ENCODE measurements around the gene NMNAT2. TPM values are rescaled to one million over a fixed set of nuclear protein-coding genes. Genes with fewer than 3 reads are reported as not detected.

The NMNAT2 gene
- total and polyA plus RNA-seq, 2 of the 4 experiments (the other 2 are of a cell fraction): 0.36 to 2.4 TPM

DNA sequence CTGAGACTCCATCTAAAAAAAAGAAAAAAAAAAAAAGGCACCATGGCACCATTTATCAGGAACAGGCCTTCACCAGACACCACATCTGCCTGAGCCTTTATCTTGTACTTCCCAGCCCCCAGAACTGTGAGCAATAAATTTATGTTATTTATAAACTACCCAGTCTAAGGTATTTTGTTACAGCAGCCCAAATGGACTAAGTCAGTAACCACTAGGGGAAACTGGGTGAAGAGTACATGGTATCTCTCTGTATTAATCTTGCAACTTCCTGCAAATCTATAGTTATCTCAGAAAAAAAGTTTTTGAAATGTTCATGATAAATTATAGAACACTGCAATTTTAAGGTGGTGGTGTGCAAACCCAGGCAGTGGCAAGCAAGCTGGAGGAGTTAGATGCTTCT, 117.8 kb downstream of the NMNAT2 start:
- Histone ChIP-seq H3K9me1 (ENCODE audit: insufficient read depth, low read length) (peaks cover 8% of the 10 kb centered on the region), H3K56ac (ENCODE audit: extremely low read depth, insufficient read depth, low read length) (no peak overlapping the region), H4K20me1 (ENCODE audit: insufficient read depth, low read length) (no peaks in the 10 kb centered on the region), H3K27ac (ENCODE audit: insufficient read depth, low read length) (no peak overlapping the region), H2BK120ac (ENCODE audit: low read depth, low read length) (no peak overlapping the region), H4K5ac (ENCODE audit: low read depth, low read length) (no peak overlapping the region), H2BK5ac (ENCODE audit: low read depth, low read length, poor library complexity, severe bottlenecking) (no peak overlapping the region), H2AFZ (replicated peaks; ENCODE audit: low read length, poor library complexity) (no peak overlapping the region), H4K8ac (ENCODE audit: low read depth in 2 of 2, low read length in 2 of 2) (no peak overlapping the region), H3K9me3 (ENCODE audit: control insufficient read depth, insufficient read depth, low read length) (no peaks in the 10 kb centered on the region), H3K4me3 (ENCODE audit: insufficient read depth, low read depth, low read length) (no peak overlapping the region), H3K4me2 (ENCODE audit: low read depth, low read length) (no peak overlapping the region), H3K36me3 (ENCODE audit: control insufficient read depth, insufficient read depth, low read length) (no peaks in the 10 kb centered on the region), H2AK5ac (ENCODE audit: low read depth, low read length) (no peak overlapping the region), H3K14ac (replicated peaks; ENCODE audit: low read depth, low read length) (no peak overlapping the region), H3K18ac (ENCODE audit: low read depth, low read length) (no peak overlapping the region), H3K23ac (ENCODE audit: low read depth, low read length) (no peak overlapping the region), H2BK20ac (ENCODE audit: low read depth, low read length) (no peak overlapping the region), H3K9ac (ENCODE audit: low read depth, low read length) (no peak overlapping the region), H4K91ac (ENCODE audit: insufficient read depth, low read depth, low read length) (no peak overlapping the region), H3K4ac (ENCODE audit: low read depth, low read length) (no peak overlapping the region), H3K4me1 (ENCODE audit: control insufficient read depth, insufficient read depth, low read length) (0 out of 2 replicates have a peak, but pooled peaks cover 2% of the 10 kb centered on the region), H2AK9ac (replicated peaks; ENCODE audit: low read depth, low read length, poor library complexity) (no peak overlapping the region), H3K27me3 (ENCODE audit: control insufficient read depth, insufficient read depth, low read length) (no peaks in the 10 kb centered on the region), H3K79me1 (ENCODE audit: low read depth in 1 of 2, low read length in 2 of 2) (no peaks in the 10 kb centered on the region), H2BK15ac (ENCODE audit: low read depth, low read length) (no peak overlapping the region)
- in situ Hi-C loops (cut with MboI; ENCODE audit: low sequenced_read_pairs) (no loop called here), intact Hi-C loops (cut with micrococcal nuclease) (no loop called here), dilution Hi-C loops (cut with HindIII; ENCODE audit: low sequenced_read_pairs, unreplicated experiment) (no loop called here)
- ChIA-PET POLR2A (ENCODE audit: unreplicated experiment) (no interaction called here), CTCF (no interaction called here)
- DNase-seq: no peak
- TF ChIP-seq, protein P1, sequence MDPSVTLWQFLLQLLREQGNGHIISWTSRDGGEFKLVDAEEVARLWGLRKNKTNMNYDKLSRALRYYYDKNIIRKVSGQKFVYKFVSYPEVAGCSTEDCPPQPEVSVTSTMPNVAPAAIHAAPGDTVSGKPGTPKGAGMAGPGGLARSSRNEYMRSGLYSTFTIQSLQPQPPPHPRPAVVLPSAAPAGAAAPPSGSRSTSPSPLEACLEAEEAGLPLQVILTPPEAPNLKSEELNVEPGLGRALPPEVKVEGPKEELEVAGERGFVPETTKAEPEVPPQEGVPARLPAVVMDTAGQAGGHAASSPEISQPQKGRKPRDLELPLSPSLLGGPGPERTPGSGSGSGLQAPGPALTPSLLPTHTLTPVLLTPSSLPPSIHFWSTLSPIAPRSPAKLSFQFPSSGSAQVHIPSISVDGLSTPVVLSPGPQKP (IDR thresholded peaks at IDR 0.05; ENCODE audit: borderline replicate concordance, low read depth, low read length): no peak
- no peak for TF ChIP-seq MAZ (IDR thresholded peaks at IDR 0.05; ENCODE audit: borderline replicate concordance, low read depth, low read length)
- TF ChIP-seq BHLHE40 (IDR thresholded peaks at IDR 0.05; ENCODE audit: low read depth, low read length): no peak
- TF ChIP-seq RCOR1 (IDR thresholded peaks at IDR 0.05; ENCODE audit: insufficient replicate concordance, low read length): no peak
- TF ChIP-seq, protein P2, sequence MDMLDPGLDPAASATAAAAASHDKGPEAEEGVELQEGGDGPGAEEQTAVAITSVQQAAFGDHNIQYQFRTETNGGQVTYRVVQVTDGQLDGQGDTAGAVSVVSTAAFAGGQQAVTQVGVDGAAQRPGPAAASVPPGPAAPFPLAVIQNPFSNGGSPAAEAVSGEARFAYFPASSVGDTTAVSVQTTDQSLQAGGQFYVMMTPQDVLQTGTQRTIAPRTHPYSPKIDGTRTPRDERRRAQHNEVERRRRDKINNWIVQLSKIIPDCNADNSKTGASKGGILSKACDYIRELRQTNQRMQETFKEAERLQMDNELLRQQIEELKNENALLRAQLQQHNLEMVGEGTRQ (IDR thresholded peaks at IDR 0.05; ENCODE audit: low read depth, low read length): no peak
- no peak for TF ChIP-seq FOS (IDR thresholded peaks at IDR 0.05; ENCODE audit: low read depth, low read length)
- TF ChIP-seq RAD21 (IDR thresholded peaks at IDR 0.05; ENCODE audit: low read length): no peak
- TF ChIP-seq RFX5 (IDR thresholded peaks at IDR 0.05; ENCODE audit: low read depth, low read length): no peak
- no TSS peak for BruUV-seq (replicated peaks)
- no peak for ATAC-seq (ENCODE audit: low read depth)

Data from IMR-90 (cell line).